ENCODE data around the gene AGPAT1. TPM values are rescaled to one million over a fixed set of nuclear protein-coding genes. Genes with fewer than 3 reads are reported as not detected.
A peak's percentile ranks its signal among the peaks of the same experiment; 100 is the strongest.

AGPAT1 gene
- total RNA-seq, 1 donor from 2014 or later = 76.3 TPM

GRCh38 chr6:32137454-32137853, 38.4 kb downstream of the AGPAT1 start:
- H3K27me3 Mint-ChIP-seq = peaks cover 13% of the 10 kb centered on the region

GRCh38 chr6:32133786-32134185, 42.1 kb downstream of the AGPAT1 start:
- H3K27ac Mint-ChIP-seq = no peak overlapping the region
- TF ChIP-seq CTCF (conservative IDR thresholded peaks at IDR 0.05) = no peak
- H3K36me3 Mint-ChIP-seq = no peaks in the 10 kb centered on the region
- H3K4me1 Mint-ChIP-seq (ENCODE audit: unreplicated experiment) = peaks cover 14% of the 10 kb centered on the region
- H3K27me3 Mint-ChIP-seq = peaks cover 16% of the 10 kb centered on the region
- H3K9me3 Mint-ChIP-seq = peaks cover 3% of the 10 kb centered on the region
- no peak for DNase-seq (ENCODE audit: extremely low spot score, unreplicated experiment)
- no peak overlapping the region for H3K4me3 Mint-ChIP-seq

More at GRCh38 chr6:32137454-32137853, 38.4 kb downstream of the AGPAT1 start:
- Mint-ChIP-seq H3K4me1 (ENCODE audit: unreplicated experiment) (no peaks in the 10 kb centered on the region), H3K4me3 (no peak overlapping the region), H3K9me3 (no peaks in the 10 kb centered on the region), H3K27ac (no peak overlapping the region), H3K36me3 (no peaks in the 10 kb centered on the region)
- no peak for DNase-seq (ENCODE audit: extremely low spot score, unreplicated experiment)
- no peak for TF ChIP-seq CTCF (conservative IDR thresholded peaks at IDR 0.05)

GRCh38 chr6:32132110-32132509, 43.8 kb downstream of the AGPAT1 start:
- H3K27me3 Mint-ChIP-seq = peaks cover 16% of the 10 kb centered on the region
- TF ChIP-seq CTCF (conservative IDR thresholded peaks at IDR 0.05) = no peak
- peak overlapping the region; percentile 81 for H3K27ac Mint-ChIP-seq
- peaks cover 27% of the 10 kb centered on the region for H3K4me1 Mint-ChIP-seq (ENCODE audit: unreplicated experiment)
- H3K4me3 Mint-ChIP-seq = peak overlapping the region; percentile 76
- no peaks in the 10 kb centered on the region for H3K36me3 Mint-ChIP-seq
- H3K9me3 Mint-ChIP-seq = peaks cover 3% of the 10 kb centered on the region
- DNase-seq (ENCODE audit: extremely low spot score, unreplicated experiment) = no peak

- Mint-ChIP-seq H3K4me3 (peak overlapping the region; percentile 74), H3K27me3 (peaks cover 16% of the 10 kb centered on the region)
Measured at GRCh38 chr6:32131439-32131948, 44.4 kb downstream of the AGPAT1 start.

GRCh38 chr6:32129297-32130088, 46.4 kb downstream of the AGPAT1 start:
- Mint-ChIP-seq H3K9me3 (peaks cover 3% of the 10 kb centered on the region), H3K4me3 (peak overlapping the region; percentile 98), H3K4me1 (ENCODE audit: unreplicated experiment) (peaks cover 32% of the 10 kb centered on the region), H3K27ac (peak overlapping the region; percentile 97), H3K27me3 (peaks cover 9% of the 10 kb centered on the region), H3K36me3 (peaks cover 1% of the 10 kb centered on the region)
- no peak for TF ChIP-seq CTCF (conservative IDR thresholded peaks at IDR 0.05)
- DNase-seq (ENCODE audit: extremely low spot score, unreplicated experiment) = no peak

More at GRCh38 chr6:32131439-32131948, 44.4 kb downstream of the AGPAT1 start:
- Mint-ChIP-seq H3K36me3 (no peaks in the 10 kb centered on the region), H3K27ac (peak overlapping the region; percentile 33), H3K4me1 (ENCODE audit: unreplicated experiment) (peaks cover 32% of the 10 kb centered on the region), H3K9me3 (peaks cover 3% of the 10 kb centered on the region)
- TF ChIP-seq CTCF (conservative IDR thresholded peaks at IDR 0.05) = no peak
- no peak for DNase-seq (ENCODE audit: extremely low spot score, unreplicated experiment)
